Measurements from ENCODE around the gene NAPA.
A peak's percentile ranks its signal among the peaks of the same experiment; 100 is the strongest.

The NAPA gene

GRCh38 chr19:47450478-47450877, 64.4 kb downstream of the NAPA start:
- Mint-ChIP-seq H3K9me3 (peaks cover 2% of the 10 kb centered on the region), H3K27ac (no peak overlapping the region), H3K27me3 (peaks cover 67% of the 10 kb centered on the region), H3K36me3 (ENCODE audit: low read depth) (no peaks in the 10 kb centered on the region), H3K4me3 (no peak overlapping the region), H3K4me1 (ENCODE audit: low read depth) (peaks cover 17% of the 10 kb centered on the region)
- no peak for DNase-seq

- Mint-ChIP-seq H3K27ac (no peak overlapping the region), H3K4me3 (no peak overlapping the region), H3K36me3 (ENCODE audit: low read depth) (no peaks in the 10 kb centered on the region), H3K4me1 (ENCODE audit: low read depth) (peaks cover 34% of the 10 kb centered on the region), H3K9me3 (no peaks in the 10 kb centered on the region), H3K27me3 (peaks cover 72% of the 10 kb centered on the region)
- DNase-seq = no peak
Observed at GRCh38 chr19:47448360-47448727, 66.5 kb downstream of the NAPA start.

DNA sequence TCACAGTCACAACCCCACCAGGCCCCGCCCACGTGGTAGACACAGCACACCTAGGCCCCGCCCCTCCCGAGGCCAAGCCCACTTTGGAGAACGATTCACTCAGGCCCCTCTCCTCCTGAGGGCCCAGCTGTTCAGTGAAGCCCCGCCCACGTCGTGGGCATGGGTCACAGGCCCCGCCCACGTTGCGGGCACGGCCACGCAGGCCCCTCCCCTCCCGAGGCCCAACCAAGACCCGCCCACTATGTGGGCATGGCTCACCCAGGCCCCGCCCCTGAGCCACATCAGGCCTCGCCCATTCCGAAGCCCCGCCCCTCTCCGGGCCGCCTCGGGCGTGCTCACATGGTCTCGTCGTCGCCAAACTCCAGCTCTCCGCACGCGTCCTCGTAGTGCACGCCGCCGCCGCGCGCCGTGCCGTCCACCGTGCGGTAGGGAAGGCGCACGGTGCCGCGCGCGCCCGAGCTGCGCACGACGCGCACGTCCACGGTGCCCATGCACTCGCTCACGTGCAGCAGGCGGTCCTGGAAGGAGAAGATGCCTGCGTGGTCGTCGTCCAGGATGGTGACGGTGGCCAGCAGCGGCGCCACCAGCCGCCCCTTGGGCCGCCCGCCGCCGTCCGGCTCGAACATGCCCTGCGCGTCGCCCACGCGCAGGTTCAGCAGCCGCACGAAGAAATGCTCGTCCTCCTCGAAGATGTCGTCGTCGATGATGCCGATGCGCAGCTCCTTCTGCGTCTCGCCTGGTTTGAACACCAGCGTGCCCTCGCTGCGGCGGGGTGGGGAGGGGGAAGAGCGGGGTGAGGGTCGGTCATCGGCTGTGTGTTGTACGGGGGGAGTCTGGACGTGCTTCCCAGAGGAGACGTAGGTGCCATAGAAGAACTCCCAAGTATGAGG, 67.1 kb downstream of the NAPA start:
- Mint-ChIP-seq H3K4me1 (ENCODE audit: low read depth) (peaks cover 39% of the 10 kb centered on the region), H3K4me3 (no peak overlapping the region), H3K9me3 (no peaks in the 10 kb centered on the region), H3K27me3 (peaks cover 78% of the 10 kb centered on the region), H3K36me3 (ENCODE audit: low read depth) (no peaks in the 10 kb centered on the region), H3K27ac (peak overlapping the region; percentile 18)
- peak; percentile 76 for DNase-seq

- peaks cover 39% of the 10 kb centered on the region for H3K4me1 Mint-ChIP-seq (ENCODE audit: low read depth)
- peaks cover 83% of the 10 kb centered on the region for H3K27me3 Mint-ChIP-seq
- H3K9me3 Mint-ChIP-seq = no peaks in the 10 kb centered on the region
- H3K27ac Mint-ChIP-seq = peak overlapping the region; percentile 18
- no peaks in the 10 kb centered on the region for H3K36me3 Mint-ChIP-seq (ENCODE audit: low read depth)
- peak overlapping the region; percentile 14 for H3K4me3 Mint-ChIP-seq
- DNase-seq = no peak
Observed at GRCh38 chr19:47446534-47447469, 68.1 kb downstream of the NAPA start.

- Mint-ChIP-seq H3K27me3 (peaks cover 83% of the 10 kb centered on the region), H3K4me1 (ENCODE audit: low read depth) (peaks cover 39% of the 10 kb centered on the region), H3K9me3 (no peaks in the 10 kb centered on the region), H3K4me3 (peak overlapping the region; percentile 29), H3K36me3 (ENCODE audit: low read depth) (no peaks in the 10 kb centered on the region), H3K27ac (no peak overlapping the region)
- DNase-seq = peak; percentile 56
Observed at GRCh38 chr19:47445937-47446402, 68.9 kb downstream of the NAPA start.

DNA sequence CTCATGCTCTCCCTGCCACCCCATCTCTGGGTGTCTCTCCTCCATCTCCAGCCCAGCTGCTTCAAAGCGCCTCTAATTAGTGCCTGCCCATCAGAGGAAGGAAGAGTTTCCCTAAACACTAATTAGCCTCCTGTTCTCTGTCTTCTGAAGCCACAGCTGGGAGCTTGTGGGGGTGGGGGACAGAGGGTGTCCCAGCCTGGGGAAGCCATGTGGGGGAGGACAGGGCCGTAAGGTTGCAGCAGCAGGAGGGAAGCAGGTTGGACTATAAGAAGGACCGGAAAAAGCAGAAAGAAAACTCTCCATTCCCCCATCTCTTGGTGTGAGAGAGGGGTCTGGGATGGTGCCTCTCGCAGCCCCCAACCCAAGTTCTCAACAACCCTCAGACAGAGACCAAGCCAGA, 69.3 kb downstream of the NAPA start:
- no peak for DNase-seq
- peak overlapping the region; percentile 29 for H3K4me3 Mint-ChIP-seq
- no peaks in the 10 kb centered on the region for H3K36me3 Mint-ChIP-seq (ENCODE audit: low read depth)
- H3K4me1 Mint-ChIP-seq (ENCODE audit: low read depth) = peaks cover 39% of the 10 kb centered on the region
- no peaks in the 10 kb centered on the region for H3K9me3 Mint-ChIP-seq
- no peak overlapping the region for H3K27ac Mint-ChIP-seq
- H3K27me3 Mint-ChIP-seq = peaks cover 81% of the 10 kb centered on the region

DNA sequence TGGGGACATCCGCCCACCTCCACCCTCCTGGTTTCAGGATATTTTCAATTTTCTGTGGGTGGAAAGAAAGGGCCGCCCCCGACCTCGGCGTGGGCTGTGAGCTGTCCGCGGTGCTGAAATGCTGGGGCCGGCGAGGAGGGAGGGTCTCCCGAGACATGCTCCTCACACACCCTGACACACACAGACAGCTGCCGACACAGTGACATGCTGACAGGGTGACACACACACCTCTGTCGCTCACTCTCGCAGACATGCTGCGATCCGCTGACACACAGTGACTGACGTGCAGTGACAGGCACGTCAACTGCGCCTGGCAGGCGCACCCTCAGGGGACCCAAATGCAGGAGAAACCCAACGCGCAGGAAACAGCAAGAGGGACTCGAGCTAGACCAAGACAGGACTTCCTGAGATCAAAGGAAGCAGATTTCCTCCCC, 70.5 kb downstream of the NAPA start:
- no peak overlapping the region for H3K27ac Mint-ChIP-seq
- peaks cover 75% of the 10 kb centered on the region for H3K27me3 Mint-ChIP-seq
- H3K4me3 Mint-ChIP-seq = no peak overlapping the region
- peak; percentile 54 for DNase-seq
- H3K36me3 Mint-ChIP-seq (ENCODE audit: low read depth) = no peaks in the 10 kb centered on the region
- H3K9me3 Mint-ChIP-seq = no peaks in the 10 kb centered on the region
- peaks cover 39% of the 10 kb centered on the region for H3K4me1 Mint-ChIP-seq (ENCODE audit: low read depth)

DNA sequence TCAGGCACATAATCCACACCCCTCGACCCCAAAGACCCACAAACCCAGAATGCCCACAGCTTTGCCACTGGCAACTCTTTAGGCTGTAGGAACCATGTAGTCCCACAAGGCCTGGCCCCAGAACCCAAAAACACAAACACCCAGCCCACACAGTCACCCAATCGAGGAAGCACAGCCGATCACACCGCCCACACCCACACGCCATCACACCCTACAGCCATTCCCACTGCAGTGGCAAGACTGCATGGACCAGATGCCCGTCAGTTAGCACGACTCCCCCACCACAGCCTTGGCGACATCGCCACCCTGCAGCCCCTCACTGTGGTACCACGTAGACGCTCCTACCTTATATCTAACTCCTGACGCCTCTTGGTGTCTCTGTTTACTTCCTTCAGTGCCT, 71.5 kb downstream of the NAPA start:
- peaks cover 39% of the 10 kb centered on the region for H3K4me1 Mint-ChIP-seq (ENCODE audit: low read depth)
- H3K36me3 Mint-ChIP-seq (ENCODE audit: low read depth) = no peaks in the 10 kb centered on the region
- no peak for DNase-seq
- no peak overlapping the region for H3K4me3 Mint-ChIP-seq
- no peaks in the 10 kb centered on the region for H3K9me3 Mint-ChIP-seq
- no peak overlapping the region for H3K27ac Mint-ChIP-seq
- H3K27me3 Mint-ChIP-seq = peaks cover 72% of the 10 kb centered on the region

- DNase-seq = no peak
- Mint-ChIP-seq H3K9me3 (no peaks in the 10 kb centered on the region), H3K36me3 (ENCODE audit: low read depth) (no peaks in the 10 kb centered on the region), H3K27ac (no peak overlapping the region), H3K4me1 (ENCODE audit: low read depth) (peaks cover 23% of the 10 kb centered on the region), H3K4me3 (no peak overlapping the region), H3K27me3 (peaks cover 64% of the 10 kb centered on the region)
Observed at GRCh38 chr19:47438793-47439220, 76.1 kb downstream of the NAPA start.

All from activated T-cell treated with anti-CD3 and anti-CD28 coated beads, Interleukin-2, amount 50 U/mL, for 24 hours (primary cell).